Parathyroid adenoma (tissue), 2 donors: ENCODE results near the gene CRHBP.

Source experiments
- H2AFZ ChIP-seq: fragments of 300-600 bp; sonication (generic); one replicate; pipeline ENCODE4 v1.7.0; 2017; ENCODE audit warnings: antibody characterized with exemption, mild to moderate bottlenecking
- H3K27ac ChIP-seq: fragments of 300-600 bp; sonication (generic); one replicate; pipeline ENCODE4 v1.7.0; 2017
- H3K27me3 ChIP-seq: fragments of 300-600 bp; sonication (generic); one replicate; pipeline ENCODE4 v1.7.0; 2017; ENCODE audit warnings: low read length; ENCODE audit not compliant: control insufficient read depth, insufficient read depth
- H3K36me3 ChIP-seq: fragments of 300-600 bp; sonication (generic); one replicate; pipeline ENCODE4 v1.7.0; 2017; ENCODE audit warnings: low read length; ENCODE audit not compliant: control insufficient read depth, insufficient read depth
- H3K4me1 ChIP-seq: fragments of 300-600 bp; sonication (generic); one replicate; pipeline ENCODE4 v1.7.0; 2017; ENCODE audit warnings: control low read depth
- H3K4me2 ChIP-seq: fragments of 300-600 bp; sonication (generic); one replicate; pipeline ENCODE4 v1.7.0; 2017; ENCODE audit warnings: low read length
- H3K4me3 ChIP-seq: fragments of 300-600 bp; sonication (generic); one replicate; pipeline ENCODE4 v1.7.0; 2017; ENCODE audit warnings: low read depth, low read length
- H3K79me2 ChIP-seq: fragments of 300-600 bp; sonication (generic); one replicate; pipeline ENCODE4 v1.7.0; 2017; ENCODE audit warnings: control low read depth
- H3K9ac ChIP-seq: fragments of 300-600 bp; sonication (generic); one replicate; pipeline ENCODE4 v1.7.0; 2017; ENCODE audit warnings: mild to moderate bottlenecking
- H3K9me3 ChIP-seq: fragments of 300-600 bp; sonication (generic); one replicate; pipeline ENCODE4 v1.7.0; 2017; ENCODE audit warnings: low read length; ENCODE audit not compliant: control insufficient read depth
- CTCF ChIP-seq: fragments of 300-600 bp; sonication (generic); IDR thresholded peaks from one replicate; pipeline ENCODE4 v1.7.0; 2017; ENCODE audit warnings: antibody characterized with exemption, mild to moderate bottlenecking
- donor health status: primary hyperparathyroidism.

CRHBP gene

GRCh38 chr5:77012601-77013000 is 59.8 kb downstream of the CRHBP start:
- no peaks in the 10 kb centered on the region for H3K9me3 ChIP-seq
- no peak overlapping the region for H3K27ac ChIP-seq
- H3K36me3 ChIP-seq, result no peaks in the 10 kb centered on the region
- TF ChIP-seq CTCF, result no peak
- no peak overlapping the region for H3K4me2 ChIP-seq
- no peak overlapping the region for H3K9ac ChIP-seq
- no peak overlapping the region for H2AFZ ChIP-seq
- no peaks in the 10 kb centered on the region for H3K79me2 ChIP-seq
- H3K4me3 ChIP-seq, result no peak overlapping the region
- H3K27me3 ChIP-seq, result no peaks in the 10 kb centered on the region
- H3K4me1 ChIP-seq, result no peaks in the 10 kb centered on the region

GRCh38 chr5:77015938-77016569 is 63.2 kb downstream of the CRHBP start:
- TF ChIP-seq CTCF, result no peak
- no peak overlapping the region for H3K27ac ChIP-seq

GRCh38 chr5:77016962-77017361 is 64.1 kb downstream of the CRHBP start:
- Histone ChIP-seq H3K9ac (no peak overlapping the region), H3K27ac (no peak overlapping the region), H3K4me2 (no peak overlapping the region), H3K4me1 (no peaks in the 10 kb centered on the region), H3K79me2 (no peaks in the 10 kb centered on the region), H3K9me3 (no peaks in the 10 kb centered on the region), H3K36me3 (no peaks in the 10 kb centered on the region), H3K27me3 (no peaks in the 10 kb centered on the region), H3K4me3 (no peak overlapping the region), H2AFZ (no peak overlapping the region)
- no peak for TF ChIP-seq CTCF

More at GRCh38 chr5:77015938-77016569, 63.2 kb downstream of the CRHBP start:
- no peak overlapping the region for H3K4me2 ChIP-seq
- H2AFZ ChIP-seq, result no peak overlapping the region
- no peaks in the 10 kb centered on the region for H3K4me1 ChIP-seq
- no peaks in the 10 kb centered on the region for H3K36me3 ChIP-seq
- no peak overlapping the region for H3K4me3 ChIP-seq
- H3K9me3 ChIP-seq, result no peaks in the 10 kb centered on the region
- no peaks in the 10 kb centered on the region for H3K27me3 ChIP-seq
- no peak overlapping the region for H3K9ac ChIP-seq
- H3K79me2 ChIP-seq, result no peaks in the 10 kb centered on the region

GRCh38 chr5:77017668-77018067 is 64.8 kb downstream of the CRHBP start:
- H3K27me3 ChIP-seq, result no peaks in the 10 kb centered on the region
- H3K36me3 ChIP-seq, result no peaks in the 10 kb centered on the region
- no peak overlapping the region for H3K4me3 ChIP-seq
- H3K4me2 ChIP-seq, result no peak overlapping the region
- no peak overlapping the region for H3K27ac ChIP-seq
- no peak for TF ChIP-seq CTCF
- no peaks in the 10 kb centered on the region for H3K79me2 ChIP-seq
- no peak overlapping the region for H2AFZ ChIP-seq
- no peaks in the 10 kb centered on the region for H3K9me3 ChIP-seq
- H3K4me1 ChIP-seq, result no peaks in the 10 kb centered on the region
- H3K9ac ChIP-seq, result no peak overlapping the region
